Measurements from ENCODE around the gene RPS6KB1.
A peak's percentile ranks its signal among the peaks of the same experiment; 100 is the strongest.

DNA sequence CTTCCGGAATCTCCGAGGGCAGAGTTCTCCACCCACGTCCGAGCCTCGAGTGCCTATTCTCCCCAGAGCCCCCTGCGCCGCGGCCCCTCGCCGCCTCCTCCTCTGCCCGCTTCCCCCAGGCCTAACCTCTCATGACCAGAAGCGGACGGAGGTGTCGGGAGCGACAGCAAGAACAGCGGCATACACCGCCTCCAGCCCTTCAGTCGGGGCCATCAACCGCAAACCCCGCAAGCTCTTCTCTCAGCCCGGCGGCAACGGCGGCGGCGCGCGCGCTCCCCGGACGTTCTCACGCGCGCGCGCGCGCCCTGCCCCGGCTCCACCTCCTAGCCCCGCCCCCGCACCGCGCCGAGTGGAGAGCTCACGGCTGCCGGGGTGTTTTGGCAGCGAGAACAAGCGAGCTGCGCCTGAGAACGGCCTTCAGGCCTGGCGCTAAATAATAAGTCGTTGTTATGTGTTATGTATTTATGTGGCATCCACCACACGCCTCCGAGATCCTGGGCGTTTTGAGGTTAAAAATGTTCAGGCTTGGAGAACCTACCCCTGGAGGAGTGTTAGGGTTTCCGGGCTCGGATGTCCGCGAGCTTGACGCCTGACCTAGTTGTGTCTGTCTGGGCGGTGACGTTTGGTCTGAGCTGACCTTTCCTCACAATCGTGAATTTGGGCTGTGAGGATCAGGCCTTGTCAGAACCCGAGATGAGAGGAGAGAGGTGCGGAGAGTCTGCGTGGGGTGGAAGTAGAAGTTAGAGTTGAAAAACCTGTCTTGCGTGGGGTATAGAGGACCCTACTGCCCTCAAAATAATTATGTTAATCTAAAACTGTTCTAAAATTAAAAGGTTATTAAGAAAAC, 71.8 kb downstream of the RPS6KB1 start, which contains the start of gene RNFT1:
- TF ChIP-seq, protein P1, sequence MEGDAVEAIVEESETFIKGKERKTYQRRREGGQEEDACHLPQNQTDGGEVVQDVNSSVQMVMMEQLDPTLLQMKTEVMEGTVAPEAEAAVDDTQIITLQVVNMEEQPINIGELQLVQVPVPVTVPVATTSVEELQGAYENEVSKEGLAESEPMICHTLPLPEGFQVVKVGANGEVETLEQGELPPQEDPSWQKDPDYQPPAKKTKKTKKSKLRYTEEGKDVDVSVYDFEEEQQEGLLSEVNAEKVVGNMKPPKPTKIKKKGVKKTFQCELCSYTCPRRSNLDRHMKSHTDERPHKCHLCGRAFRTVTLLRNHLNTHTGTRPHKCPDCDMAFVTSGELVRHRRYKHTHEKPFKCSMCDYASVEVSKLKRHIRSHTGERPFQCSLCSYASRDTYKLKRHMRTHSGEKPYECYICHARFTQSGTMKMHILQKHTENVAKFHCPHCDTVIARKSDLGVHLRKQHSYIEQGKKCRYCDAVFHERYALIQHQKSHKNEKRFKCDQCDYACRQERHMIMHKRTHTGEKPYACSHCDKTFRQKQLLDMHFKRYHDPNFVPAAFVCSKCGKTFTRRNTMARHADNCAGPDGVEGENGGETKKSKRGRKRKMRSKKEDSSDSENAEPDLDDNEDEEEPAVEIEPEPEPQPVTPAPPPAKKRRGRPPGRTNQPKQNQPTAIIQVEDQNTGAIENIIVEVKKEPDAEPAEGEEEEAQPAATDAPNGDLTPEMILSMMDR (IDR thresholded peaks at IDR 0.05; ENCODE audit: insufficient read depth, low read length), result no peak
- TF ChIP-seq POLR2AphosphoS5 (IDR thresholded peaks at IDR 0.05; ENCODE audit: low read depth), result peak; percentile 86
- TF ChIP-seq, protein P2, sequence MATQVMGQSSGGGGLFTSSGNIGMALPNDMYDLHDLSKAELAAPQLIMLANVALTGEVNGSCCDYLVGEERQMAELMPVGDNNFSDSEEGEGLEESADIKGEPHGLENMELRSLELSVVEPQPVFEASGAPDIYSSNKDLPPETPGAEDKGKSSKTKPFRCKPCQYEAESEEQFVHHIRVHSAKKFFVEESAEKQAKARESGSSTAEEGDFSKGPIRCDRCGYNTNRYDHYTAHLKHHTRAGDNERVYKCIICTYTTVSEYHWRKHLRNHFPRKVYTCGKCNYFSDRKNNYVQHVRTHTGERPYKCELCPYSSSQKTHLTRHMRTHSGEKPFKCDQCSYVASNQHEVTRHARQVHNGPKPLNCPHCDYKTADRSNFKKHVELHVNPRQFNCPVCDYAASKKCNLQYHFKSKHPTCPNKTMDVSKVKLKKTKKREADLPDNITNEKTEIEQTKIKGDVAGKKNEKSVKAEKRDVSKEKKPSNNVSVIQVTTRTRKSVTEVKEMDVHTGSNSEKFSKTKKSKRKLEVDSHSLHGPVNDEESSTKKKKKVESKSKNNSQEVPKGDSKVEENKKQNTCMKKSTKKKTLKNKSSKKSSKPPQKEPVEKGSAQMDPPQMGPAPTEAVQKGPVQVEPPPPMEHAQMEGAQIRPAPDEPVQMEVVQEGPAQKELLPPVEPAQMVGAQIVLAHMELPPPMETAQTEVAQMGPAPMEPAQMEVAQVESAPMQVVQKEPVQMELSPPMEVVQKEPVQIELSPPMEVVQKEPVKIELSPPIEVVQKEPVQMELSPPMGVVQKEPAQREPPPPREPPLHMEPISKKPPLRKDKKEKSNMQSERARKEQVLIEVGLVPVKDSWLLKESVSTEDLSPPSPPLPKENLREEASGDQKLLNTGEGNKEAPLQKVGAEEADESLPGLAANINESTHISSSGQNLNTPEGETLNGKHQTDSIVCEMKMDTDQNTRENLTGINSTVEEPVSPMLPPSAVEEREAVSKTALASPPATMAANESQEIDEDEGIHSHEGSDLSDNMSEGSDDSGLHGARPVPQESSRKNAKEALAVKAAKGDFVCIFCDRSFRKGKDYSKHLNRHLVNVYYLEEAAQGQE (IDR thresholded peaks at IDR 0.05; ENCODE audit: insufficient replicate concordance, low read depth), result peak; percentile 58
- TF ChIP-seq SPI1 (IDR thresholded peaks at IDR 0.05; ENCODE audit: borderline replicate concordance, low read depth), result no peak
- 0 out of 2 replicates have a peak, but pooled peaks have one; percentile 6 for TF ChIP-seq GABPA (IDR thresholded peaks at IDR 0.05; ENCODE audit: low read depth)
